SK-N-SH treated with all-trans-retinoic acid at 6 μM for 48 hours (cell line): ENCODE measurements around the gene ROBO1.

Experiments used
- CSDC2 ChIP-seq: fragments of 250-450 bp; sonication (Bioruptor Pico); IDR thresholded peaks from 2 replicates; pipeline ENCODE4 v1.5.0; 2020; ENCODE audit warnings: mild to moderate bottlenecking, moderate library complexity
- ESRRG ChIP-seq: fragments of 250-450 bp; sonication (Bioruptor Pico); IDR thresholded peaks from 2 replicates; pipeline ENCODE4 v1.6.1; 2021; ENCODE audit warnings: mild to moderate bottlenecking
- GLIS3 ChIP-seq: fragments of 250-450 bp; sonication (Bioruptor Pico); IDR thresholded peaks from 2 replicates; pipeline ENCODE4 v1.5.0; 2020; ENCODE audit warnings: mild to moderate bottlenecking, moderate library complexity
- OSR1 ChIP-seq: fragments of 250-450 bp; sonication (Bioruptor Pico); IDR thresholded peaks from 2 replicates; pipeline ENCODE4 v1.8.0; 2022; ENCODE audit warnings: moderate library complexity, mild to moderate bottlenecking, inconsistent platforms
- PPARA ChIP-seq: fragments of 250-450 bp; sonication (Bioruptor Pico); IDR thresholded peaks from 2 replicates; pipeline ENCODE4 v1.5.0; 2020; ENCODE audit warnings: mild to moderate bottlenecking, borderline replicate concordance
- RARB ChIP-seq: fragments of 250-450 bp; sonication (Bioruptor Pico); IDR thresholded peaks from 2 replicates; pipeline ENCODE4 v1.8.0; 2021; ENCODE audit warnings: mild to moderate bottlenecking, moderate library complexity
- SNAI2 ChIP-seq: fragments of 250-450 bp; sonication (Bioruptor Pico); IDR thresholded peaks from 2 replicates; pipeline ENCODE4 v1.5.0; 2020; ENCODE audit warnings: mild to moderate bottlenecking, moderate library complexity
- ZFP3 ChIP-seq: fragments of 250-450 bp; sonication (Bioruptor Pico); IDR thresholded peaks from 2 replicates; pipeline ENCODE4 v1.5.0; 2020; ENCODE audit warnings: mild to moderate bottlenecking, moderate library complexity
- ZNF70 ChIP-seq: fragments of 450-650 bp; formaldehyde crosslinking; IDR thresholded peaks from 2 replicates; pipeline ENCODE4 v1.5.0; 2020; ENCODE audit warnings: mild to moderate bottlenecking, moderate library complexity
- ZNF8 ChIP-seq: fragments of 450-650 bp; formaldehyde crosslinking; IDR thresholded peaks from 2 replicates; pipeline ENCODE4 v1.5.0; 2020; ENCODE audit warnings: mild to moderate bottlenecking, moderate library complexity
- TF ChIP-seq, protein P1 (sequence below): fragments of 250-450 bp; sonication (Bioruptor Pico); IDR thresholded peaks from 2 replicates; pipeline ENCODE4 v1.8.0; 2020; ENCODE audit warnings: mild to moderate bottlenecking, moderate library complexity, borderline replicate concordance
- TF ChIP-seq, protein P2 (sequence below): fragments of 250-450 bp; sonication (Bioruptor Pico); IDR thresholded peaks from 2 replicates; pipeline ENCODE4 v1.5.1; 2020; ENCODE audit warnings: low read depth, mild to moderate bottlenecking, moderate library complexity

DNA sequence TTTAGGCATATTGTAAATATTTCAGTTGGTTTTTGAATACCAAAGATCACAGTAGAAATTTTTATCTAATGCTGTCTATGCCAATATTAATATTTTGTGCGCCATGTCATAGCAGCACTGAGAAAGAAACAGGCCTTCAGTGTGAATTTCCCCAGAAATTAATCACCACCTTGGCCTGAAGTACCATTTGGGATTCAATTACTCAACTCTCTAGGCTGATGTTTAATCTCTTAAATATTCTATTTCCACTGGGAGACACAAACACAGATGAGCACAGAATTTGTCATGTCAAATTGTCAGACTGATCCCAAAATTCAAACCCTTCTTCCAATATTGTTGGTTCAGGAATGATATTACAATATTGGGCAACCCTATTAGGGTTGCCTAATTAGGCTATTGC is 509.3 kb downstream of the ROBO1 start:
- TF ChIP-seq ZNF70 (CRISPR knock-in tag) = no peak
- no peak for TF ChIP-seq SNAI2 (CRISPR knock-in tag)
- no peak for TF ChIP-seq ESRRG (CRISPR knock-in tag)
- no peak for TF ChIP-seq CSDC2 (CRISPR knock-in tag)
- TF ChIP-seq ZNF8 (CRISPR knock-in tag) = no peak
- TF ChIP-seq ZFP3 (CRISPR knock-in tag) = no peak
- TF ChIP-seq OSR1 (CRISPR knock-in tag) = no peak
- TF ChIP-seq, protein P1, sequence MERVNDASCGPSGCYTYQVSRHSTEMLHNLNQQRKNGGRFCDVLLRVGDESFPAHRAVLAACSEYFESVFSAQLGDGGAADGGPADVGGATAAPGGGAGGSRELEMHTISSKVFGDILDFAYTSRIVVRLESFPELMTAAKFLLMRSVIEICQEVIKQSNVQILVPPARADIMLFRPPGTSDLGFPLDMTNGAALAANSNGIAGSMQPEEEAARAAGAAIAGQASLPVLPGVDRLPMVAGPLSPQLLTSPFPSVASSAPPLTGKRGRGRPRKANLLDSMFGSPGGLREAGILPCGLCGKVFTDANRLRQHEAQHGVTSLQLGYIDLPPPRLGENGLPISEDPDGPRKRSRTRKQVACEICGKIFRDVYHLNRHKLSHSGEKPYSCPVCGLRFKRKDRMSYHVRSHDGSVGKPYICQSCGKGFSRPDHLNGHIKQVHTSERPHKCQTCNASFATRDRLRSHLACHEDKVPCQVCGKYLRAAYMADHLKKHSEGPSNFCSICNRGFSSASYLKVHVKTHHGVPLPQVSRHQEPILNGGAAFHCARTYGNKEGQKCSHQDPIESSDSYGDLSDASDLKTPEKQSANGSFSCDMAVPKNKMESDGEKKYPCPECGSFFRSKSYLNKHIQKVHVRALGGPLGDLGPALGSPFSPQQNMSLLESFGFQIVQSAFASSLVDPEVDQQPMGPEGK (CRISPR knock-in tag) = no peak
- no peak for TF ChIP-seq RARB (CRISPR knock-in tag)
- TF ChIP-seq, protein P2, sequence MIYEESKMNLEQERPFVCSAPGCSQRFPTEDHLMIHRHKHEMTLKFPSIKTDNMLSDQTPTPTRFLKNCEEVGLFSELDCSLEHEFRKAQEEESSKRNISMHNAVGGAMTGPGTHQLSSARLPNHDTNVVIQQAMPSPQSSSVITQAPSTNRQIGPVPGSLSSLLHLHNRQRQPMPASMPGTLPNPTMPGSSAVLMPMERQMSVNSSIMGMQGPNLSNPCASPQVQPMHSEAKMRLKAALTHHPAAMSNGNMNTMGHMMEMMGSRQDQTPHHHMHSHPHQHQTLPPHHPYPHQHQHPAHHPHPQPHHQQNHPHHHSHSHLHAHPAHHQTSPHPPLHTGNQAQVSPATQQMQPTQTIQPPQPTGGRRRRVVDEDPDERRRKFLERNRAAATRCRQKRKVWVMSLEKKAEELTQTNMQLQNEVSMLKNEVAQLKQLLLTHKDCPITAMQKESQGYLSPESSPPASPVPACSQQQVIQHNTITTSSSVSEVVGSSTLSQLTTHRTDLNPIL (CRISPR knock-in tag) = no peak
- no peak for TF ChIP-seq PPARA (CRISPR knock-in tag)
- TF ChIP-seq GLIS3 (CRISPR knock-in tag) = no peak
